PC-3 (cell line): ENCODE measurements around the gene RALGAPA1. TPM values are rescaled to one million over a fixed set of nuclear protein-coding genes. Genes with fewer than 3 reads are reported as not detected.
"Not testable (repeated sequence)": the region's sequence is repeated elsewhere in the genome, so short reads cannot be mapped to it uniquely, and the experiment has no call there.

ENCODE experiments used
- ATAC-seq: fragments of 200-7000 bp; cut with Tn5 transposase; 2 replicates; pipeline ENCODE4 v1.9.1; 2020; ENCODE audit warnings: mild to moderate bottlenecking, moderate library complexity
- BruUV-seq: library from RNA; stranded (reverse); fragments of 400-500 nt; replicated peaks from 2 replicates; lab custom pipeline; 2021; lab: Mats Ljungman, UMichigan
- CTCF ChIA-PET: fragments of 300-600 bp; sonication (Branson Sonifier 250); formaldehyde crosslinking; loops from one replicate; lab custom pipeline; 2022; ENCODE audit warnings: antibody characterized with exemption; lab: Charles Lee
- POLR2A ChIA-PET: fragments of 300-600 bp; sonication (Branson Sonifier 250); formaldehyde crosslinking; loops from one replicate; lab custom pipeline; 2022; ENCODE audit warnings: antibody characterized with exemption; ENCODE audit not compliant: unreplicated experiment; lab: Charles Lee
- DNase-seq: peaks from one replicate; pipeline ENCODE4 v3.0.0-alpha.2; 2015
- H2AFZ ChIP-seq: fragments of 300-600 bp; sonication (generic); 2 replicates; pipeline ENCODE4 v1.6.0; 2016; ENCODE audit warnings: antibody characterized with exemption, low read length
- H3F3A ChIP-seq: fragments of 300-600 bp; sonication (generic); one replicate; pipeline ENCODE4 v1.6.0; 2017; ENCODE audit warnings: antibody characterized with exemption, low read length, control low read depth, mild to moderate bottlenecking; ENCODE audit not compliant: unreplicated experiment
- H3K27ac ChIP-seq: fragments of 300-600 bp; sonication (generic); 2 replicates; pipeline ENCODE4 v1.5.1; 2016; ENCODE audit warnings: mild to moderate bottlenecking, low read length
- H3K27me3 ChIP-seq: fragments of 300-600 bp; sonication (generic); 2 replicates; pipeline ENCODE4 v1.6.1; 2016; ENCODE audit warnings: low read length, mixed read lengths
- H3K36me3 ChIP-seq: fragments of 300-600 bp; sonication (generic); 2 replicates; pipeline ENCODE4 v1.6.1; 2016; ENCODE audit warnings: low read depth, mixed run types, low read length, mixed read lengths
- H3K4me1 ChIP-seq: fragments of 300-600 bp; sonication (generic); 2 replicates; pipeline ENCODE4 v1.5.1; 2016; ENCODE audit warnings: low read length; ENCODE audit not compliant: insufficient read depth
- H3K4me2 ChIP-seq: fragments of 300-600 bp; sonication (generic); 2 replicates; pipeline ENCODE4 v1.6.0; 2016; ENCODE audit warnings: low read length
- H3K4me3 ChIP-seq: fragments of 300-600 bp; sonication (generic); 2 replicates; pipeline ENCODE4 v1.5.1; 2016; ENCODE audit warnings: mild to moderate bottlenecking, low read length, mixed read lengths
- H3K79me2 ChIP-seq: fragments of 300-600 bp; sonication (generic); 2 replicates; pipeline ENCODE4 v1.6.1; 2017; ENCODE audit warnings: low read length, mixed read lengths
- H3K9ac ChIP-seq: fragments of 300-600 bp; sonication (generic); 2 replicates; pipeline ENCODE4 v1.6.0; 2016; ENCODE audit warnings: mild to moderate bottlenecking, low read length
- H3K9me2 ChIP-seq: fragments of 300-600 bp; sonication (generic); replicated peaks from 2 replicates; pipeline ENCODE4 v1.6.1; 2016; ENCODE audit warnings: mixed run types, low read length, mixed read lengths
- H3K9me3 ChIP-seq: fragments of 300-600 bp; sonication (generic); 2 replicates; pipeline ENCODE4 v1.6.1; 2016; ENCODE audit warnings: low read length, mixed read lengths
- H4K20me1 ChIP-seq: fragments of 300-600 bp; sonication (generic); 2 replicates; pipeline ENCODE4 v1.6.1; 2016; ENCODE audit warnings: low read length, mixed read lengths
- CTCF ChIP-seq: fragments of 300-600 bp; sonication (generic); conservative IDR thresholded peaks from 2 replicates; pipeline ENCODE4 v1.5.1; 2017; ENCODE audit warnings: antibody characterized with exemption, low read depth, mild to moderate bottlenecking, low read length
- EZH2 ChIP-seq: fragments of 300-600 bp; sonication (generic); IDR thresholded peaks from one replicate; pipeline ENCODE4 v1.6.1; 2017; ENCODE audit warnings: antibody characterized with exemption, mild to moderate bottlenecking, low read length; ENCODE audit not compliant: unreplicated experiment
- EZH2phosphoT487 ChIP-seq: fragments of 300-600 bp; sonication (generic); IDR thresholded peaks from 2 replicates; pipeline ENCODE4 v1.6.1; 2018; ENCODE audit warnings: mild to moderate bottlenecking, antibody characterized with exemption, low read length, borderline replicate concordance
- intact Hi-C: fragments of 100-400 bp; cut with micrococcal nuclease; formaldehyde crosslinking; loops from 2 replicates; pipeline ENCODE4 v1.9.0; 2023
- total RNA-seq: library from RNA; depleted of rRNA; stranded (reverse); fragments of >200 nt; gene quantifications from 2 replicates; pipeline ENCODE4 v1.2.3, GENCODE V29; 2014

RALGAPA1 gene
- total RNA-seq, 1 experiment from 2014 or later = 20.3 TPM

GRCh38 chr14:35786856-35787255 lies 22.2 kb downstream of the RALGAPA1 start:
- ATAC-seq (no peak), DNase-seq (no peak)
- Histone ChIP-seq H3K79me2 (peaks cover 26% of the 10 kb centered on the region), H3K4me2 (no peak overlapping the region), H3K9me2 (no peaks in the 10 kb centered on the region), H3K27ac (no peak overlapping the region), H3K4me1 (no peaks in the 10 kb centered on the region), H3K36me3 (no peaks in the 10 kb centered on the region), H3K9me3 (no peaks in the 10 kb centered on the region), H4K20me1 (no peaks in the 10 kb centered on the region), H3F3A (no peaks in the 10 kb centered on the region), H2AFZ (no peak overlapping the region), H3K9ac (no peak overlapping the region), H3K27me3 (no peaks in the 10 kb centered on the region), H3K4me3 (no peak overlapping the region)
- no peak for TF ChIP-seq EZH2phosphoT487
- no peak for TF ChIP-seq EZH2
- TF ChIP-seq CTCF = no peak
- CTCF ChIA-PET = no interaction called here
- BruUV-seq = no TSS peak
- POLR2A ChIA-PET = no interaction called here
- intact Hi-C loops = no loop called here

GRCh38 chr14:35783699-35784098 lies 25.4 kb downstream of the RALGAPA1 start:
- ChIA-PET POLR2A (no interaction called here), CTCF (no interaction called here)
- TF ChIP-seq EZH2 = no peak
- no peak for TF ChIP-seq EZH2phosphoT487
- no peak for TF ChIP-seq CTCF
- Histone ChIP-seq H3K4me3 (no peak overlapping the region), H3K36me3 (no peaks in the 10 kb centered on the region), H3K27ac (no peak overlapping the region), H4K20me1 (0 out of 2 replicates have a peak, but pooled peaks cover under 1% of the 10 kb centered on the region), H3K4me1 (no peaks in the 10 kb centered on the region), H3K9me3 (no peaks in the 10 kb centered on the region), H3K9me2 (no peaks in the 10 kb centered on the region), H3F3A (no peaks in the 10 kb centered on the region), H2AFZ (no peak overlapping the region), H3K9ac (no peak overlapping the region), H3K4me2 (no peak overlapping the region), H3K27me3 (no peaks in the 10 kb centered on the region), H3K79me2 (peaks cover 46% of the 10 kb centered on the region)
- BruUV-seq = no TSS peak
- DNase-seq = no peak
- ATAC-seq = no peak
- intact Hi-C loops = no loop called here

DNA sequence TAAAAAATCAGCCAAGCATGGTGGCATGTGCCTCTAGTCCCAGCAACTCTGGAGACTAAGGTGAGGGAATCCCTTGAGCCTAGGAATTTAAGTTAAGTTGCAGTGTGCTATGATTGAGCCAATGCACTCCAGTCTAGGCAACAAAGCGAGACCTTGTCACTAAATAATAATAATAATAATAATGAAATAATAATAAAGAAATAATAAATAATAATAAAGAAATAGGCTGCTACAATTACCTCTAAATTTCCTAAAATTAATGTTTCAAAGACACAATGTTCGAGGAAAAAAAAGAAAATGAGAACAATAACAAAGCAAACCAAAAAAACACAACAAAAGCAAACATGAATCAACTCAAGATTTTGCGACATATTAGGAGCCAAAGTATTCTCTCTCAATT lies 29.7 kb downstream of the RALGAPA1 start:
- Histone ChIP-seq H3K4me2 (no peak overlapping the region), H3K9ac (no peak overlapping the region), H3K4me3 (no peak overlapping the region), H4K20me1 (0 out of 2 replicates have a peak, but pooled peaks cover 3% of the 10 kb centered on the region), H3K4me1 (no peaks in the 10 kb centered on the region), H3K36me3 (no peaks in the 10 kb centered on the region), H3K79me2 (peaks cover 50% of the 10 kb centered on the region), H3K27ac (no peak overlapping the region), H3F3A (no peaks in the 10 kb centered on the region), H3K27me3 (no peaks in the 10 kb centered on the region), H3K9me3 (no peaks in the 10 kb centered on the region), H3K9me2 (no peaks in the 10 kb centered on the region), H2AFZ (no peak overlapping the region)
- CTCF ChIA-PET = no interaction called here
- DNase-seq (no peak), ATAC-seq (no peak)
- POLR2A ChIA-PET = no interaction called here
- TF ChIP-seq EZH2phosphoT487 = no peak
- TF ChIP-seq EZH2 = no peak
- TF ChIP-seq CTCF = no peak
- intact Hi-C loops = no loop called here
- BruUV-seq = no TSS peak

DNA sequence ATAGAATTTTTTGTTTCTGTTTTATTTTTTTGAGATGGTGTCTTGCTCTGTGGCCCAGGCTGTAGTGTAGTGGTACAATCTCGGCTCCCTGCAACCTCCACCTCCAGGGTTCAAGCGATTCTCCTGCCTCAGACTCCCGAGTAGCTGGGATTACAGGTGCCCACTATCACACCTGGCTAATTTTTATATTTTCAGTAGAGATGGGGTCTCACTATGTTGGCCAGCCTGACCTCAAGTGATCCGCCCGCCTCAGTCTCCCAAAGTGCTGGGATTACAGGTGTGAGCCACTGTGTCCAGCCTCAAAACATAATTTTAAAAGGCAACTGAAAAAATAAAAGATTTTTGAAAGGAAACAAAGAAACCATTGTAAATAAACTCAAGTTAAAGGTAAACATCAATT lies 31.5 kb downstream of the RALGAPA1 start:
- H3K9me3 ChIP-seq, H3K4me1 ChIP-seq, H3F3A ChIP-seq, CTCF ChIA-PET, H3K4me2 ChIP-seq, H3K9me2 ChIP-seq, H2AFZ ChIP-seq, H3K4me3 ChIP-seq, H4K20me1 ChIP-seq, intact Hi-C loops, ATAC-seq, POLR2A ChIA-PET, BruUV-seq, H3K36me3 ChIP-seq, H3K9ac ChIP-seq, H3K27me3 ChIP-seq, DNase-seq, H3K27ac ChIP-seq: not testable (repeated sequence)
- H3K79me2 ChIP-seq = peaks cover 41% of the 10 kb centered on the region
